Measurements from ENCODE around the gene THSD7A.

DNA sequence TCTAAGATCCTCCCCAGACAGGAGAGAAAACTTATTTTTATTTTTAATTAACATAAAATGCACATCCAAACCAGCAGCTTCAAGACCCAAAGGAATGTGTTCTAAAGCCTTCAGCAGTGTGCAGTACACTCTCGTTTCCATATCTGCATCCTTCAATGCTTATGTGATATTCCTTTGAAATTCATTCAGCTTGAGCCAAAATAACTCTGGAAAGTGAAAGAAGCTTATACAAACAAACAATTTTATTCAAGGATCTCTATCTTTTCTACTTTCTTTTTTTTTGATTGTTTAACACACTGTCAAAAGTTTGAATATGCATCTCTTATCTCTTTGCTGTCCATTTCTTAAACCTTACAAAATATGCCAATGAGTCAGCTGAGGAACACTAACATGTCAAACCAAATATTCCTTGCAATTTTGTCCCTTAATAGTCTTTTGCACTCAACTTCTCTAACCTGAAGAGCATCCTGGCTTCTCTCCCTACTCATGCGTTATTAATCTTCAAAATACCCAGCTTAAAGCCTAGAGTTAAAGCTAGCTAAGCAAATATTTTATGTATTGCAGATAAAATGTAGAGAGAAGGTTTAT, 124.3 kb downstream of the THSD7A start:
- TF ChIP-seq NR2C2 (IDR thresholded peaks at IDR 0.05; ENCODE audit: borderline replicate concordance, control insufficient read depth, insufficient read length, low read depth) = no peak
- TF ChIP-seq RB1 (IDR thresholded peaks at IDR 0.05; ENCODE audit: borderline replicate concordance) = no peak
- TF ChIP-seq, protein P1, sequence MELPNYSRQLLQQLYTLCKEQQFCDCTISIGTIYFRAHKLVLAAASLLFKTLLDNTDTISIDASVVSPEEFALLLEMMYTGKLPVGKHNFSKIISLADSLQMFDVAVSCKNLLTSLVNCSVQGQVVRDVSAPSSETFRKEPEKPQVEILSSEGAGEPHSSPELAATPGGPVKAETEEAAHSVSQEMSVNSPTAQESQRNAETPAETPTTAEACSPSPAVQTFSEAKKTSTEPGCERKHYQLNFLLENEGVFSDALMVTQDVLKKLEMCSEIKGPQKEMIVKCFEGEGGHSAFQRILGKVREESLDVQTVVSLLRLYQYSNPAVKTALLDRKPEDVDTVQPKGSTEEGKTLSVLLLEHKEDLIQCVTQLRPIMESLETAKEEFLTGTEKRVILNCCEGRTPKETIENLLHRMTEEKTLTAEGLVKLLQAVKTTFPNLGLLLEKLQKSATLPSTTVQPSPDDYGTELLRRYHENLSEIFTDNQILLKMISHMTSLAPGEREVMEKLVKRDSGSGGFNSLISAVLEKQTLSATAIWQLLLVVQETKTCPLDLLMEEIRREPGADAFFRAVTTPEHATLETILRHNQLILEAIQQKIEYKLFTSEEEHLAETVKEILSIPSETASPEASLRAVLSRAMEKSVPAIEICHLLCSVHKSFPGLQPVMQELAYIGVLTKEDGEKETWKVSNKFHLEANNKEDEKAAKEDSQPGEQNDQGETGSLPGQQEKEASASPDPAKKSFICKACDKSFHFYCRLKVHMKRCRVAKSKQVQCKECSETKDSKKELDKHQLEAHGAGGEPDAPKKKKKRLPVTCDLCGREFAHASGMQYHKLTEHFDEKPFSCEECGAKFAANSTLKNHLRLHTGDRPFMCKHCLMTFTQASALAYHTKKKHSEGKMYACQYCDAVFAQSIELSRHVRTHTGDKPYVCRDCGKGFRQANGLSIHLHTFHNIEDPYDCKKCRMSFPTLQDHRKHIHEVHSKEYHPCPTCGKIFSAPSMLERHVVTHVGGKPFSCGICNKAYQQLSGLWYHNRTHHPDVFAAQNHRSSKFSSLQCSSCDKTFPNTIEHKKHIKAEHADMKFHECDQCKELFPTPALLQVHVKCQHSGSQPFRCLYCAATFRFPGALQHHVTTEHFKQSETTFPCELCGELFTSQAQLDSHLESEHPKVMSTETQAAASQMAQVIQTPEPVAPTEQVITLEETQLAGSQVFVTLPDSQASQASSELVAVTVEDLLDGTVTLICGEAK (IDR thresholded peaks at IDR 0.05; ENCODE audit: borderline replicate concordance) = no peak
- TF ChIP-seq, protein P2, sequence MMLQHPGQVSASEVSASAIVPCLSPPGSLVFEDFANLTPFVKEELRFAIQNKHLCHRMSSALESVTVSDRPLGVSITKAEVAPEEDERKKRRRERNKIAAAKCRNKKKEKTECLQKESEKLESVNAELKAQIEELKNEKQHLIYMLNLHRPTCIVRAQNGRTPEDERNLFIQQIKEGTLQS (IDR thresholded peaks at IDR 0.05; ENCODE audit: borderline replicate concordance, extremely low read depth, low read depth, low read length) = no peak
- TF ChIP-seq, protein P3, sequence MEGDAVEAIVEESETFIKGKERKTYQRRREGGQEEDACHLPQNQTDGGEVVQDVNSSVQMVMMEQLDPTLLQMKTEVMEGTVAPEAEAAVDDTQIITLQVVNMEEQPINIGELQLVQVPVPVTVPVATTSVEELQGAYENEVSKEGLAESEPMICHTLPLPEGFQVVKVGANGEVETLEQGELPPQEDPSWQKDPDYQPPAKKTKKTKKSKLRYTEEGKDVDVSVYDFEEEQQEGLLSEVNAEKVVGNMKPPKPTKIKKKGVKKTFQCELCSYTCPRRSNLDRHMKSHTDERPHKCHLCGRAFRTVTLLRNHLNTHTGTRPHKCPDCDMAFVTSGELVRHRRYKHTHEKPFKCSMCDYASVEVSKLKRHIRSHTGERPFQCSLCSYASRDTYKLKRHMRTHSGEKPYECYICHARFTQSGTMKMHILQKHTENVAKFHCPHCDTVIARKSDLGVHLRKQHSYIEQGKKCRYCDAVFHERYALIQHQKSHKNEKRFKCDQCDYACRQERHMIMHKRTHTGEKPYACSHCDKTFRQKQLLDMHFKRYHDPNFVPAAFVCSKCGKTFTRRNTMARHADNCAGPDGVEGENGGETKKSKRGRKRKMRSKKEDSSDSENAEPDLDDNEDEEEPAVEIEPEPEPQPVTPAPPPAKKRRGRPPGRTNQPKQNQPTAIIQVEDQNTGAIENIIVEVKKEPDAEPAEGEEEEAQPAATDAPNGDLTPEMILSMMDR (IDR thresholded peaks at IDR 0.05 in 2 of 3, conservative IDR thresholded peaks at IDR 0.05 in 1 of 3; ENCODE audit: control insufficient read depth in 2 of 3, extremely low read depth in 1 of 3, insufficient read depth in 1 of 3, low read depth in 3 of 3, low read length in 3 of 3) = no peak
- no peak for TF ChIP-seq RBBP5 (conservative IDR thresholded peaks at IDR 0.05)
- no peak for TF ChIP-seq HDAC6 (IDR thresholded peaks at IDR 0.05; ENCODE audit: unreplicated experiment)
- no peak for TF ChIP-seq EZH2 (IDR thresholded peaks at IDR 0.05; ENCODE audit: borderline replicate concordance, control insufficient read depth, low read depth, low read length)
- TF ChIP-seq RFX5 (IDR thresholded peaks at IDR 0.05; ENCODE audit: low read depth, low read length) = no peak
- no peak for TF ChIP-seq POLR2A (IDR thresholded peaks at IDR 0.05; ENCODE audit: low read depth, low read length)
